RWPE1 (cell line): ENCODE results near the gene INO80E.

Experiments
- CTCF ChIA-PET: fragments of 350-600 bp; sonication (Branson Sonifier 250); formaldehyde crosslinking; extraction: SDS; loops from one replicate; lab custom pipeline; 2021; lab: Yijun Ruan, JAX
- POLR2A ChIA-PET: fragments of 400-600 bp; formaldehyde crosslinking; extraction: SDS; loops from one replicate; lab custom pipeline; 2020; ENCODE audit warnings: antibody characterized with exemption; ENCODE audit not compliant: low non-redundant PET; lab: Yijun Ruan, JAX
- DNase-seq: peaks from one replicate; pipeline ENCODE4 v3.0.0; 2012; ENCODE audit warnings: low spot score
- H3K27ac ChIP-seq: fragments of 450-650 bp; 2 replicates; pipeline ENCODE4 v1.5.1; 2017
- CTCF ChIP-seq: fragments of 450-650 bp; conservative IDR thresholded peaks from 2 replicates; pipeline ENCODE4 v1.5.1; 2017; ENCODE audit warnings: low read depth, mild to moderate bottlenecking

INO80E gene

DNA sequence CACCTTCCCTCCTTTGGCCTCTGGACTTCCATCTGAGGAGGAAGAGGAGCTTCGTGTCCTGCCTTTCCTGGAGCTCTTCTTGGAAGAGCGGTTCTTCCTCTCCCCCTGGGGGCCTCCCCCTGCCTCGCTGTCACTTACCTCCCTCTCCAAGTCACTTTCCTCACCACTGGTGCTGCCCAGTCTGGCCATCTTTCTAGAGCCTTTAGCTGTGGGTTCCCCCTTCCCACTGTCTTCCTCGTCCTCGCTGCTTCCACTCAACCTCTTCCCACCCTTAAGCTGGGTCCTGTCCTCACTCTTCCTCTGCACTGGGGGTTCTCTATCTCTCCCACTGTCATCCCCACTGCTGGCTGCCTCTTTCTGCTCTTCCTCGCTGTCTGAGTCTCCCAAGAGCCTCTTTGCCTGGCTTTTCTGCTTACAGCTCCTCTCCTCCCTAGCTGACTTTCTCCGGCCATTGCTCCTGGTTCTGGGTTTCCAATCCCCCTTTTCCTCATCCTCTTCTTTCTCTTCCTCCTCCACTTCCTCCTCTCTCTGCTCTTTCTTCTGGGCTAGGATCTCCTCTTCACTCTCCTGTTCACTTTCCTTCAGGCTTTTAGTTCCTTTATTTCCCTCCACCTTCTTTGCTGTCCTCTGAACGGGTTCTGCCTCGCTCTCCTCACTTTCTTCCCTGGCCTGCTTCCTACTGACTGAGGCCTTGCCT lies 2.0 kb upstream of the INO80E start:
- peak overlapping the region; percentile 97 for H3K27ac ChIP-seq
- CTCF ChIA-PET, result interaction anchor here (0.8 to 1.2 kb wide), 3 partner anchors 11 to 131 kb away, joined by 3 to 5 read pairs (median 4); partner anchors contain the start of genes C16orf92 and CDIPT
- POLR2A ChIA-PET, result interaction anchor here (0.7 to 1.1 kb wide), 3 partner anchors 9 to 21 kb away, joined by 3 to 5 read pairs (median 3); partner anchors contain the start of gene TAOK2
- DNase-seq, result no peak
- TF ChIP-seq CTCF, result no peak

DNA sequence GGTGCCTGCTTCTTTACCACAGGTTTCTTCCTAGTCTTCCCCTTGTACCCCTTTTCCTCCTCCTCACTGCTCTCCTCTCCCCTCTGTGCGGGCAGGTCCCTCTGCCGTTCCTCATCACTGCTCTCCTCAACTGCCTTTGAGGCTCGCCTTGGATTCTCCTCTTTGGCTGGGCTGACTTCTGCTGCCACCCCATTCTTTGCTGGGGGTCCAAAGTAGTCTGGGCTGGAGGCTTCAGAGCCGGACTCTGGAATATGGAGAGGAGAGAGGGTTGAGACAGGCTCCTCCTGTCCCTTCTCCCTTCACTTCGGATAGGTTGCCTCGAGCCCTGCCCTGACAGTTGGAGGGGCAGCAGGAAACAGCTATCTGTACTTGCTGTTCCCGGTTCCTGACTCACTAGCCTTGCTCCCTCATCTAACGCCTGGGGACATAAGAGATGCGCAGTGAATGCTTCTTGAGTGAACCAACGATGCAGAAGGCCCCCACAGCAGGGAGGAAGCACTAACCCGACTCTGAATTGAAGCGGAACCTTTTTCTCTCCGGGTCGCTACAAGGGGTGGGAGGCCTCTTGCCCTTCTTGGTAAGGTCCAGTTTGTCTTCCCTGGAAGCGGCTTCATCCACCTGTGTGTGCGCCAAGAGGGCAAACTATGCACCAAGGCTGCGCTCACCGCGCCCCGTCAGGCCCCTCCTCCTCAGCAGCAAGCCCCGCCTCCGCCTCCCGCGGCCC lies 1.3 kb upstream of the INO80E start:
- peak overlapping the region; percentile 97 for H3K27ac ChIP-seq
- no peak for TF ChIP-seq CTCF
- POLR2A ChIA-PET, result interaction anchor here (0.7 to 1.1 kb wide), 3 partner anchors 17 to 241 kb away, joined by 3 to 5 read pairs (median 3); partner anchors contain the start of gene TAOK2
- DNase-seq, result peak; percentile 90
- CTCF ChIA-PET, result no interaction called here

GRCh38 chr16:29995324-29995910 lies 624 bp upstream of the INO80E start, which contains the start of gene HIRIP3:
TSS of gene HIRIP3 (minus strand) at chr16:29995617. CDS start at chr16:29995605, 12 bp downstream.
- ChIA-PET POLR2A (interaction anchor here (0.9 kb wide), 1 partner anchor 22 kb away, joined by 5 read pairs; the partner anchor contains the start of gene TAOK2), CTCF (interaction anchor here (1.0 kb wide), 1 partner anchor 10 kb away, joined by 6 read pairs; no protein-coding TSS in a partner anchor)
- H3K27ac ChIP-seq, result peak within 1 kb of the TSS; percentile 97
- DNase-seq, result peak; percentile 81
- TF ChIP-seq CTCF, result no peak

GRCh38 chr16:29996766-29997250 lies 767 bp downstream of the INO80E start:
- ChIA-PET POLR2A (interaction anchor here (0.9 kb wide), 1 partner anchor 190 kb away, joined by 4 read pairs; no protein-coding TSS in a partner anchor), CTCF (interaction anchor here (1.0 kb wide), 2 partner anchors 9 to 35 kb away, joined by 4 to 6 read pairs; no protein-coding TSS in a partner anchor)
- TF ChIP-seq CTCF, result no peak
- no peak for DNase-seq
- H3K27ac ChIP-seq, result peak overlapping the region; percentile 97

DNA sequence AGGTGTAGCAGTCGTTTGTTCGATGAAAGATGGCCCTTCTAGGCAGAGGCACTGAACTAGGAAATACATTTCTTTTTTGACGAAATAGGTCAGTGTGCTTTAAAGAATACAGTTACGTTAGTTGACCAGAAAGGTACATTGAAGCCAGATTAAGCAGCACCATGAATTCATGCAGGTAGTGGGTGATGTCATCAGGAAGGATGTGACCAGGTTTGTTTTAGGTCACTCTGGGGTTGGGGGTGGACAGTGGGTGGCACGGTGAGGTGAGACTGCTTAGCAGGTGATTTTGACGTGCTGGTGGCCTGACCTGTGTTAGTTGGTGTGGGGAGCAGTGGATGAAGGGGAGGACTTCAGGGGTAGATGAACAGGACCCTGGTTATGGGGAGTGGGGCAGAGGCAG lies 3.6 kb downstream of the INO80E start:
- ChIA-PET CTCF (no interaction called here), POLR2A (no interaction called here)
- H3K27ac ChIP-seq, result 0 out of 2 replicates have a peak overlapping the region, but pooled peaks have one; percentile 12
- TF ChIP-seq CTCF, result no peak
- DNase-seq, result no peak
